T-helper 17 cell (primary cell): ENCODE data around the gene KLK8. TPM values are rescaled to one million over a fixed set of nuclear protein-coding genes. Genes with fewer than 3 reads are reported as not detected.

Experiments used
- ATAC-seq: fragments of 150-1000 bp; cut with Tn5 transposase; 2 replicates; pipeline ENCODE4 v1.10.0; 2021; ENCODE audit warnings: mild to moderate bottlenecking, moderate library complexity
- DNase-seq, 3 donors: peaks; one replicate each; pipeline versions ENCODE4 v3.0.0 to v3.0.0-alpha.2; 2020 to 2021
- H3K9me3 ChIP-seq: one replicate; pipeline ENCODE4 v1.7.0; 2013; ENCODE audit warnings: low read length, mild to moderate bottlenecking; ENCODE audit not compliant: control insufficient read depth, poor library complexity, severe bottlenecking
- H3K27ac Mint-ChIP-seq: one replicate; pipeline ENCODE4 v1.8.0; 2022; ENCODE audit warnings: mild to moderate bottlenecking, moderate library complexity, mixed read lengths
- H3K27me3 Mint-ChIP-seq: one replicate; pipeline ENCODE4 v1.8.0; 2022; ENCODE audit warnings: mixed read lengths
- H3K36me3 Mint-ChIP-seq: one replicate; pipeline ENCODE4 v1.8.0; 2022; ENCODE audit warnings: low read depth, mixed read lengths
- H3K4me1 Mint-ChIP-seq: one replicate; pipeline ENCODE4 v1.8.0; 2022; ENCODE audit warnings: mild to moderate bottlenecking, mixed read lengths
- H3K4me3 Mint-ChIP-seq: one replicate; pipeline ENCODE4 v1.8.0; 2022; ENCODE audit warnings: mild to moderate bottlenecking, moderate library complexity, mixed read lengths
- total RNA-seq, 4 donors: library from RNA in 2 of 4; stranded (reverse) in 2 of 4; gene quantifications; one replicate each; pipeline ENCODE4 v1.2.3 and lab custom pipeline; 2022 to 2026

The KLK8 gene
- total RNA-seq, 2 donors from 2014 or later, result not detected

DNA sequence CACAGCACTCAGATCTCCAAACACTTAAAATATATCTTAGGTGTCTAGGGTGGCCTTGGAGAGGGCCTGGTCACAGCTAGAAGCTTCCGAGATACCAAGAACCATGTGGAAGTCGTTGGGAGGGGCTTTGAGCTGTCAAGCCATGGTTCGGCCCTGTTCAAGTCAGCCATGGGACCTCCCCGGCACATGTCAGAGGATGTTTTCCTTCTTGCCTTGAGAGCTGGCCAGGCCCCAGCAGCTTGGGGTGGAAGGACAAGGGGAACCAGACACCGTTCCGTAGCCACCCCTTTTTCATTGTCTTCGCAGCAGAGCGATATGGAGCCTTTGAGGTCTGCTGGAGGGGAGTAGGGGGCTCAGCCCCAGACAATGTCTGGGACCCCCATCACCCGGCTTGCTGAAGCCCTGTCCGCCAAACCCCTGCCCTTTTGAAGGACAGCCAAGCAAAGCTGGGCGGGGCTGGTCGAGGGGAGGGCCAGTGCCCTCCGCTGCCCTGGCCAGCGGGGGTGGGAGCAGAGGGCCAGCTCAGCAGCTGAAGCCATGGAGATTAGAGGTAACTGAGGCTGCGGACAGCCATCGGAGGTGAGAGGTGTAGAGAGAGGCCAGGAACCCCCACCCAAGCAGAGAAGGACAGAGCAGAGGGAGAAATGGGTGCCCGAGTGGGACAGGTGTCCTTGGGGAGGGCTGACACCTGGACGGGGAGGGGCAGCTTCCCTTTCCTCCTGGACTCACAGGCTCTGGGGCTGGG lies 24.6 kb upstream of the KLK8 start:
- Mint-ChIP-seq H3K36me3 (peaks cover 5% of the 10 kb centered on the region), H3K4me1 (peaks cover 4% of the 10 kb centered on the region), H3K27me3 (peaks cover 62% of the 10 kb centered on the region), H3K4me3 (no peak overlapping the region), H3K27ac (no peak overlapping the region)
- ATAC-seq, result no peak
- no peak for DNase-seq
- no peaks in the 10 kb centered on the region for H3K9me3 ChIP-seq

DNA sequence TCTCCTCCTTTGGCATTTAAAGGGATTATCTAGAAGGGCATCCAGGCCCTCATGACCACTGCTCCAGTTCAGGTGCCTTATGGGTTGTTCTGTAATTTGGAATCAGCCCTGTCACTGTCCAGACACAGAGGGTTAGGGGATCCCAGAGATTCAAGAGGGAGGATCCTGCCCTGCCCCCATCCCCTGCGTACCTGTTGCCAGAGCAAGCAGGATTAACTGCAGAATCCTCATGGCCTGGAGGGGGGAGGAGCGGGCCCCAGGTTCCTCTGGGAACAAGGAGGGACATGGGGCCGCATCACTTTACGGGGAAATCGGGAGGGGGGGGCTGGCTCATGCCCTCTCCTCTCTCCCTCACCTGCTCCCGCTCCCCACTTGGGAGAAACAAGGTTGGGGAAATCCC lies 24.0 kb upstream of the KLK8 start:
- Mint-ChIP-seq H3K27me3 (peaks cover 57% of the 10 kb centered on the region), H3K36me3 (peaks cover 5% of the 10 kb centered on the region), H3K4me1 (peaks cover 4% of the 10 kb centered on the region), H3K4me3 (no peak overlapping the region), H3K27ac (no peak overlapping the region)
- H3K9me3 ChIP-seq, result no peaks in the 10 kb centered on the region
- ATAC-seq (no peak), DNase-seq (no peak)

DNA sequence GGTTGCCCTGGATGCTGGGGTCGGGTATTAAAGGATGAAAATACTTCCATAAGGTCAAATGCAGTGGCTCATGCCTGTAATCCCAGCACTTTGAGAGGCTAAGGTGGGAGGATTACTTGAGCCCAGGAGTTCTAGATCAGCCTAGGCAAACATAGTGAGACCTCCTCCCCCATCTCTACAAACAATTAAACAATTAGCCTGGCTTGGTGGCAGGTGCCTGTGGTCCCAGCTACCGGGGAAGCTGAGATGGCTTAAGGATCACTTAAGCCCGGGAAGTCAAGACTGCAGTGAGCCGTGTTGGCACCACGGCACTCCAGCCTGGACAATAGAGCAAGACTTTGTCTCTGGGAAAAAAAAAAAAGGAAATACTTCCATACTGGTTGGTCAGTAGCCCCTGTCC lies 23.5 kb upstream of the KLK8 start:
- Mint-ChIP-seq H3K27ac (no peak overlapping the region), H3K4me1 (peaks cover 6% of the 10 kb centered on the region), H3K27me3 (peaks cover 58% of the 10 kb centered on the region), H3K4me3 (no peak overlapping the region), H3K36me3 (peaks cover 6% of the 10 kb centered on the region)
- DNase-seq (no peak), ATAC-seq (no peak)
- no peaks in the 10 kb centered on the region for H3K9me3 ChIP-seq

DNA sequence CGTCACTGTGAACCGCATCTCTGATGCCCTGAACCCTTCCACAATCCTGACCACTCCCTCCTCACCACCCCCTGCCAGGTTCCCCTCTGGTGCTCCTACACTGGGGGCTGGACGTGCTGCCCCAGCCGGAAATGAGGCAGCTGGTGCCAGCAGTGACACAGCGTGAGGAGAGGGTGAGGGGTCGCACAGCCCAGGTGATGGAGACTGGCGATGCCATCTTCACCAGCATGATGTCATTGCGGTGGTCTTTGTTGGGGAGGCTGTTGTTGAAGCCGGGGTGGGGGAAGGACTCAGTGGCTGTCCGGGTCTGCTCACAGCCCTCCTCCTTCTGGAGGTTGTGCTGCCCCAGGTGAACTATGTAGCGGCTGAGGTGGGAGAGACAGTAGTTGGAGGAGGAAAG lies 22.5 kb upstream of the KLK8 start:
- Mint-ChIP-seq H3K27me3 (peaks cover 58% of the 10 kb centered on the region), H3K36me3 (peaks cover 8% of the 10 kb centered on the region), H3K4me3 (no peak overlapping the region), H3K4me1 (peaks cover 8% of the 10 kb centered on the region), H3K27ac (no peak overlapping the region)
- DNase-seq, result no peak
- ATAC-seq, result no peak
- H3K9me3 ChIP-seq, result no peaks in the 10 kb centered on the region

DNA sequence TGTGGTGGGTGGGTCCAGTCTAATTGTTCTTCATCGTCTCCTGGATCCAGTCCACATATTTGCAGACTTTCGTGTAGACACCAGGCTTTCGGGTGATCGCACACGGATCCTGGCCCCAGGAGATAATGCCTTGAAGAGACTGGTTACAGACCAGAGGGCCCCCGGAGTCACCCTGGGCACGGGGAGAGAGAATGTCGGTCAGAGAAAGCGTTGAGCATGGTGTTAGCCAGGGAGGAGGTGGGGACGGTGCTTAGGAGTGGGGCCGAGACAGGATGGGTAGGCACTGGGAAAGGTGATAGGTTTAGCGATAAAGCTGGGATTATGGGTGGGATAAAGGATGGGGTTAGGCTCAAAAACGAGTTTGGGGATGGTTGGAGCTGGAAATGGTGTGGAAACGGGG lies 21.1 kb upstream of the KLK8 start:
- no peaks in the 10 kb centered on the region for H3K9me3 ChIP-seq
- Mint-ChIP-seq H3K36me3 (peaks cover 10% of the 10 kb centered on the region), H3K4me1 (peaks cover 15% of the 10 kb centered on the region), H3K4me3 (no peak overlapping the region), H3K27me3 (peaks cover 66% of the 10 kb centered on the region), H3K27ac (no peak overlapping the region)
- ATAC-seq, result no peak
- no peak for DNase-seq

DNA sequence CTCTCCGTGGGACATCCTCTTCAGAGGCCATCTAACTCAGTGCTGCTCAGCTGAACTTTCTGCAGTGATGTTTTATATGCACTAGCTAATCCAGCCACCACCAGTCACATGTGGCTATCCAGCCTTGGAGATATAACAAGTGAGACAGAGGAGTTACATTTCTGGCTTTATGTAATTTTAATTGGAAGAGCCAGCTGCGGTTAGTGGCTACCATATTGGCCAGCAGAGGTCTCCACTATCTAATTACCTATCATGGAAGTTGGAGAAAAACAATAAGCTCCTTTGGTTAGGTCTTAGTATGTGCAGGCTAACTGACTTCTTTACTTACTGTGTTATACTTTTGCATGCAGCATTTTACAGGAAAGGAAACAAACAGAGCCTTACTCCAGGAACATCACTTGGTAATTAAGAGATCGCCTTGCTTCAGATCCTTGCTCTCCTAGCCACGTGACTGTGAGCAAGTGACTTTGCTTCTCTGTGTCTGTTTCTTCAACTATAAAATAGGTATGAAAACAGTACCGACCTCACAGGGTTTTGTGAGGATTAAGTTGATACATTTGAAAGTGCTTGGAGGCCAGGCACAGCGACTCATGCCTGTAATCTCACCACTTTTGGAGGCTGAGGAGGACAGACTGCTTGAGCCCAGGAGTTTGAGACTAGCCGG lies 19.7 kb upstream of the KLK8 start:
- Mint-ChIP-seq H3K27ac (no peak overlapping the region), H3K27me3 (peaks cover 67% of the 10 kb centered on the region), H3K36me3 (peaks cover 9% of the 10 kb centered on the region), H3K4me3 (no peak overlapping the region), H3K4me1 (peaks cover 18% of the 10 kb centered on the region)
- DNase-seq (no peak), ATAC-seq (no peak)
- H3K9me3 ChIP-seq, result no peaks in the 10 kb centered on the region

DNA sequence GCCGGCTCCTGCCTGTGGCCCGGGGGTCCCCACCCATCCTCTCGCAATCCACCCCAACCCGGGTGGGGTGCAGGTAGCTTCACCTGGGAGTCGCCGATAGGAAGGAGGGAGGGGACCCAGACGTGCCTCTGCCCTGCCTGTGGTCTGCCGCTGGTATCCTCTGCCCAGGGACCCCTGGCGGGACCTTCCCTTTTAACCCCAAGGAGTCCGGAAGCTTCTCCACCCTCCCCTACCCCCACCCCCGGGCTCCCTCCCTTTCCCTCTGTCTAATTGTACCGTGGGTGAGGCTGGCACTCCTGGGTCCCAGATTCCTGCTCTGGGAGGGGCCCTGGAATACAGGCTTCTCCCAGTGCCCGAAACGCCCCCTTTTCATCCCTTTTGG lies 18.1 kb upstream of the KLK8 start, which contains the start of gene KLK10:
TSS of gene KLK10 (minus strand) at position 166 of the 382 bp plus-strand sequence. CDS start 579 bp downstream, outside the sequence.
- peak within 1 kb of the TSS; percentile 81 for H3K4me3 Mint-ChIP-seq
- peaks cover 18% of the 10 kb centered on the region for H3K4me1 Mint-ChIP-seq
- peaks cover 68% of the 10 kb centered on the region for H3K27me3 Mint-ChIP-seq
- no peak within 1 kb of the TSS for H3K27ac Mint-ChIP-seq
- DNase-seq (no peak), ATAC-seq (no peak)
- H3K36me3 Mint-ChIP-seq, result peaks cover 13% of the 10 kb centered on the region
- H3K9me3 ChIP-seq, result no peaks in the 10 kb centered on the region

DNA sequence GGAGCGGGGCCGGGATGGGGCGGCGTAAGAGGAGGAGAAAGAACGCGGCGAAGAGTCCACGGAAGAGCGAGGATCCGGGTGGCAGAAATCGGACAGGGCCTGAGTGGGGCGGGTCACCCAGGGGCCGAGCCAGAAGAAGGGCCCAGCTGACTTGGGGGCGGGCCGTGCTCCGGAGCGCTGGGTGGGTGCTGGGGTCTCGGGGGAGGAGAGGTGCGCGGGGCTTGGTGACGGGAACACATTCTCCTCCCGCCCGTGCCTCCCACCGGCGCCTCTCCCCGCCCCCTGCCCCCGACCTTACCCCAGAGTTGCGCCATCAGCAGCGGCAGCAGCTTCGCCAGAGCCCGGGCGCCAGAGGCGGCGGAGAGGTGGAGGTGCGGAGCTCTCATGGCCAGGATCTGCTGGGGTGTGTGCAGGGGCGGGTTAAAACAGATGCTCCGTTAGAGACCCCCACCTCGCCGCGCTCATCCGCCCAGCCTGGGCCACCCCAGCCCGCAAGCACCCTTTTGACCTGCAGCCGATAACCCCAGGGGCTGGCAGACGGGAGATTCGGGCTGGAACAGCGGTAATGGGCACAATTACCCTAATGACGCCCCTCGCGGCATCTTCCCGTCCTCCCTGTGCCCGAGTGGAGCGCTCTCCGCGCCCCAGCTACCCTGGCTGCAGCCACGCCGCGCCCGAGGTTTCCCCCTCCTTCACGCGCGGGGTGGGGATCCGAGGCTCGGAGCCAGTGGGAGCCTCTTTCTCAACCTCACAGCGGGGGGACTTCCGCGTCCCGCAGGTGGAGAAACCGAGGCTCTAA lies 17.5 kb upstream of the KLK8 start:
- Mint-ChIP-seq H3K36me3 (peaks cover 13% of the 10 kb centered on the region), H3K4me1 (peaks cover 18% of the 10 kb centered on the region), H3K4me3 (peak overlapping the region; percentile 81), H3K27me3 (peaks cover 71% of the 10 kb centered on the region), H3K27ac (no peak overlapping the region)
- no peak for ATAC-seq
- no peak for DNase-seq
- no peaks in the 10 kb centered on the region for H3K9me3 ChIP-seq

DNA sequence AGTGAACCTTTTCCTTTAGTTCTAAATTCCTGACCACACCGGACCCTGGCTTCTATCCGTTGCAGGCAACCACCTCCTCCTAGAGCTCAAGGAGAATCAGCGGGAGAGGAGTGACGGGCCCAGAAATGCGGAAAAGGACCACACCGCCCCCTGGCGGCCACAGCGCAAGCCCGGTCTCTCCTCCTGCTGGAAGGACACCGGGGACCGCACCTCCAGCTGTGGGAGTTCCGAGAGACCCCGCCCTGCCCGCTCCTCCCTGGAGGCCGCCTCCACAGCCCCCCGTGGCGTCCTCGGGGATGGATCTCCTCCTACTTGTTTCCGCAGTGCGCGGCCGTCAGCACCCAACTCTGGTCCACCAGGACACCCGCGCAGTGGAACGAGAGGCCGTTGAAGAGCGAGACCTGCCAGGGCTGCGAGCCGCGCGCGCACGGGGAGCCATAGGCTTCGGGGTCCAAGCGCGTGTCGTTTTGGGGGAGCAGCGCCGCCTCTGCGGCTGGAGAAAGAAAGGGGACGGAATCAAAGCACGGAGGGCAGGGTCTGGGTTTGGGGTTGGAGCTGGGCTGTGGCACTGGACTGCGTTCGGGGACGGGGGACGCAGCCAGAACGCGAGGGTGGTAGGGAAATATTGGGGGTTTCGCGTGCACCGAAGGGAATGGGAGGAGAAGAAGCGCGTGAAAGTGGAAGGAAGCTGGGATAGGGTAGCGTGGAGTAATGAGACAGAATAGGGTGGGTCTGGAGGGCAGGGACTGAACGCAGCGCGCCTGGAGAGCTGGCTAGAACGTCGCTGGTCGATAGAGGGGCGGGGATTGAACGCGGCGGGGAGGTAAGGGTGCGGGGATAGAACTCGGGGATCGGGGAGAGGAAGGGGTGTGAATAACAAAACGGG lies 15.6 kb upstream of the KLK8 start:
- ATAC-seq (no peak), DNase-seq (peak in 1 of 3 donors; percentile 16)
- Mint-ChIP-seq H3K4me1 (peaks cover 16% of the 10 kb centered on the region), H3K4me3 (peak overlapping the region; percentile 57), H3K27me3 (peaks cover 72% of the 10 kb centered on the region), H3K27ac (peak overlapping the region; percentile 32), H3K36me3 (peaks cover 13% of the 10 kb centered on the region)
- H3K9me3 ChIP-seq, result no peaks in the 10 kb centered on the region

DNA sequence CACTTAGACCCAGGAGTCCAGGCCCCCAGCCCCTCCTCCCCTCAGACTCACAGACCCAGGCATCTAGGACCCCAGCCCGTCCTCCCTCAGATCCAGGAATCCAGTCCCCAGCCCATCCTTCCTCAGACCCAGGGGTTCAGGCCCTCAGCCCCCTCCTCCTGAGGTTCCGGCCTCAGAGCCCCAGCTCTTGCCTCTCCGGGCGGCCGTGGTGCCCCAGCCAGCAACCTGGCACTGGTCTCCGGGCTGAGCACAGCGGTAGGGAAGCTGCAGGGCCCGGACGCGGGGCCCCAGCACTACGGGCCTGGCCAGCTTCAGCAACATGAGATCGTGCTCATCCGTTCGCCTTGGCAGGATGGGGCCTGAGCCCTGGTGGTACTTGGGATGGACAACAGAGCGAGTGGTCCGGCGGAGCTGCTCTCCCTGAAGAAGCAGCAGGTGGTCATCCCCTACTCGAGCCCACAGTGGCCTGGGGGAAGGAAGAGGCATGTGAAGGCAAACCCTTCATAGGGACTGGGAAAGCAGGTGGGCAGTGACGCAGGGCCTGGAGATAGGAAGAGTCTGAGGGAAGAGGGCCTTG lies 14.4 kb upstream of the KLK8 start:
- Mint-ChIP-seq H3K27me3 (peaks cover 76% of the 10 kb centered on the region), H3K36me3 (peaks cover 13% of the 10 kb centered on the region), H3K4me1 (peaks cover 16% of the 10 kb centered on the region), H3K27ac (no peak overlapping the region), H3K4me3 (no peak overlapping the region)
- no peak for DNase-seq
- no peaks in the 10 kb centered on the region for H3K9me3 ChIP-seq
- ATAC-seq, result no peak

DNA sequence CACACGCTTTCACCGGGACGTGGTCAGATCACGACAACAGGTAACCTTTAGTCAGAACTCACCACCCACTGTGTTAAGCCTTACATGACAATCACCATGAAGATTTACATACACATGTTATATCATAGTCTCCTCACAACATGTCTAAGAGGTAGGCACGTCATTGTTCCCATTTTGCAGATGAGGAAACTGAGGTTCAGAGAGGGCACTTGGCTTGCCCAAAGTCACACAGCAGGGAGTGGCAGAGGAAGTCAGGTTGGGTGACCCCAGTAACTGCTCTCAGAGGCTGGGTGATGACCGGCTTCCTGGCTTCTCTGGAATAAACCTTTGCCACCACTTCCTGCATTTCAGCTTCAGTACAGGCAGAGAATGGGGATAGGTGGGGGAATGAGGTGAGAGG lies 12.8 kb upstream of the KLK8 start:
- peaks cover 12% of the 10 kb centered on the region for H3K4me1 Mint-ChIP-seq
- no peaks in the 10 kb centered on the region for H3K9me3 ChIP-seq
- H3K4me3 Mint-ChIP-seq, result no peak overlapping the region
- peaks cover 10% of the 10 kb centered on the region for H3K36me3 Mint-ChIP-seq
- no peak for DNase-seq
- no peak overlapping the region for H3K27ac Mint-ChIP-seq
- no peak for ATAC-seq
- H3K27me3 Mint-ChIP-seq, result peaks cover 82% of the 10 kb centered on the region

DNA sequence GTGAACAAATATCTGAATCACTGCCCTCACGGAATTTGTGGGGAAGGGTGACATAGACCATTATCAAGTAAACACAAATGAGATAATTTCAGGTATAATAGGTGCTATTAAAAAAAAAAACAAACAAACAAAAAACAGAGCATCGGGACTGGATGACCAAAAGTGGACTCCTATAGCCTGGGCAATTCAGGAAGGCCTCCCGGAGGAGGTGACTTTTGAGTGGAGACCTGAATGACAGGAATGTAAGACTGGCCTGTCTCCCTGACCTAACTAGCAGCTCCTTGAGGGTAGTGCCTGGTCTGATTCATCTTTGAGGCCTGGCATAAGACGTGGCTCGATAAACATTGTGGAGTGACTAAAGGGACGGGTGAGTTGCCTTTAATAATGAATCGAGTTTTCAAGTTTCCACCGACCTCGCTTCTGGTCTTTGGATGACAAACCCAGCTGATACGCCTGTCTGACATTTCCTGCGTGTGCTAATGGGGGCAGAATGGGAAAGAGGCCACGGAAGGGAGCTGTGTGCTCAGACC lies 11.3 kb upstream of the KLK8 start:
- H3K27me3 Mint-ChIP-seq, result peaks cover 78% of the 10 kb centered on the region
- no peak for DNase-seq
- H3K4me1 Mint-ChIP-seq, result peaks cover 5% of the 10 kb centered on the region
- no peaks in the 10 kb centered on the region for H3K9me3 ChIP-seq
- H3K27ac Mint-ChIP-seq, result no peak overlapping the region
- no peak for ATAC-seq
- H3K4me3 Mint-ChIP-seq, result no peak overlapping the region
- H3K36me3 Mint-ChIP-seq, result peaks cover 8% of the 10 kb centered on the region
